Heart left ventricle (tissue), 16 donors: Measurements from ENCODE around the gene SERPINA12. TPM values are rescaled to one million over a fixed set of nuclear protein-coding genes. Genes with fewer than 3 reads are reported as not detected.

Experiments used
- ATAC-seq, 4 donors: fragments of 200-7000 bp; cut with Tn5 transposase; one replicate each; pipeline ENCODE4 v1.9.1; 2020 to 2022; ENCODE audit warnings: moderate library complexity in 4 of 4, mild to moderate bottlenecking in 3 of 4, moderate number of reproducible peaks in 1 of 4
- DNase-seq, 5 donors: peaks; one replicate each; pipeline ENCODE4 v3.0.0-alpha.2; 2020
- H3K27ac ChIP-seq, 12 donors: fragments of 200-600 bp; sonication (generic) in 4 of 12; one replicate each; pipeline versions ENCODE4 v1.5.0 to v1.8.0; 2016 to 2022; ENCODE audit warnings: mild to moderate bottlenecking in 2 of 12
- H3K27me3 ChIP-seq, 9 donors: fragments of 200-600 bp; sonication (generic) in 2 of 9; one replicate each; pipeline versions ENCODE4 v1.5.1 to v1.8.0; 2016 to 2022; ENCODE audit warnings: mild to moderate bottlenecking in 3 of 9
- H3K36me3 ChIP-seq, 9 donors: fragments of 200-600 bp; sonication (generic) in 2 of 9; one replicate each; pipeline versions ENCODE4 v1.5.0 to v1.8.0; 2018 to 2022; ENCODE audit warnings: mild to moderate bottlenecking in 2 of 9
- H3K4me1 ChIP-seq, 12 donors: fragments of 200-600 bp; sonication (generic) in 4 of 12; one replicate each; pipeline versions ENCODE4 v1.5.0 to v1.8.0; 2016 to 2022; ENCODE audit warnings: mild to moderate bottlenecking in 3 of 12
- H3K4me3 ChIP-seq, 12 donors: fragments of 200-600 bp; sonication (generic) in 4 of 12; one replicate each; pipeline versions ENCODE4 v1.5.0 to v1.8.0; 2017 to 2022; ENCODE audit warnings: mild to moderate bottlenecking in 9 of 12, moderate library complexity in 4 of 12
- H3K9me3 ChIP-seq, 12 donors: fragments of 200-600 bp; sonication (generic) in 4 of 12; one replicate each; pipeline versions ENCODE4 v1.5.0 to v1.8.0; 2016 to 2022; ENCODE audit warnings: mild to moderate bottlenecking in 1 of 12
- POLR2A ChIP-seq, 2 donors: fragments of 450-650 bp; IDR thresholded peaks; one replicate each; pipeline ENCODE4 v1.6.1; 2017; ENCODE audit warnings: antibody characterized with exemption in 2 of 2, mild to moderate bottlenecking in 2 of 2, moderate library complexity in 2 of 2
- WGBS, 4 donors: extraction: QIAGEN DNeasy Blood & Tissue Kit in 2 of 4; methylation state at CpG; one replicate each; pipeline versions ENCODE4 v1.1.5 to v1.1.7; 2013 to 2018; 5-methylcytosine and 5-hydroxymethylcytosine counted together
- intact Hi-C, 10 donors: fragments of 100-400 bp; cut with DNase I; formaldehyde crosslinking; loops; one replicate each; pipeline versions ENCODE4 v1.11.1 to v1.14.2; 2022
- polyA plus RNA-seq, 2 donors: library from polyadenylated mRNA; stranded (reverse); fragments of 200-250 nt; gene quantifications; one replicate each; pipeline ENCODE4 v1.2.3, GENCODE V29; 2013
- total RNA-seq, 9 donors: library from RNA; depleted of rRNA in 2 of 9; stranded (reverse); fragments of >200 nt in 2 of 9; fragmentation: NEBNext Ultra II Directional in 3 of 9; extraction: Animal tissue kit (Norgen Biotek cat#: 25700) in 3 of 9; gene quantifications; one replicate each; pipeline versions ENCODE4 v1.1.0 to v1.2.4, GENCODE V29; 2016 to 2023
- TF ChIP-seq, protein P1 (sequence below), 12 donors: fragments of 200-600 bp; sonication (generic) in 4 of 12; IDR thresholded peaks; one replicate each; pipeline versions ENCODE4 v1.5.0 to v1.8.0; 2018 to 2022; ENCODE audit warnings: antibody characterized with exemption in 12 of 12, mild to moderate bottlenecking in 5 of 12
- donor health status: ischemic (EF 13 %, LVEDD 7.1; RV severe dilation, severe dysfunction).
- donor health status: healthy with polysubstance abuse.
- donor health status: DM: no; HTN: yes; CAD: no.
- donor health status: DM: no; HTN: no; CAD: no.
- donor health status: ischemic (EF 25% LVEDD 6.9; RV normal size, moderate dysfunction).
- donor health status: ischemic (EF 25% LVEDD 5.7; RV mildly dilated, moderate dysfunction).
- donor health status: healthy.
- donor health status: DM: yes; HTN: yes; CAD: no.
- donor health status: ischemic (EF 35%, LVEDD 5.7; RV mildly dilated, moderate dysfunction).
- donor health status: nonischemic (EF 11% LVEDD 7.7; RV severe dilation, severe dysfunction).
- donor health status: DM: yes; HTN: yes; CAD: no.
- donor health status: PGD.
- donor health status: ischemic (EF 29% LVEDD 5.4; RV normal size, mild dysfunction).
- donor health status: nonischemic (EF 23%, LVEDD 6.1; RV moderate dilation, normal function).

SERPINA12 gene
- total and polyA plus RNA-seq, 11 donors, result not detected

DNA sequence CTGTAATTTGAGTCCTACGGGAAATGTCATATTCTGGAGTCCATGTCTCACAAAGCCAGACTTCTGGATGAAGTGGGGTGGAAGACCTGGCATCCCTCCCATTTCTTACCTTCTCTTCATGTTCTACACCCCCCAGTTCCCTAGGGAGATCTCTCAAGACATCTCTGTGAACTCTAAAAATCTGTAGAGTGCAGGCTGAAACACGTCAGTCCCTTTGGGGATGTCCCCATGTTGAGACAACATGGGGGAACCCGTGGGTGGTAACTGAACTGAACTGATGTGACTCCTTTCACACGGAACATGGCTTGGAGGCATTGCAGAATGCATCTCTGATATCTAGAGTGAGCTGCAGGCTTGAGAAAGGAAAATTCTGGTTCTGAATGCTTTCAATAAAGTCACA lies 15.2 kb downstream of the SERPINA12 start:
- H3K4me1 ChIP-seq, result no peaks in the 10 kb centered on the region
- ATAC-seq (no peak), DNase-seq (no peak)
- no peaks in the 10 kb centered on the region for H3K36me3 ChIP-seq
- no peaks in the 10 kb centered on the region for H3K9me3 ChIP-seq
- H3K4me3 ChIP-seq, result no peak overlapping the region
- 54 to 71% (median 64%) methylated on average over 4 of the region's 4 CpGs for WGBS, 4 donors
- peaks cover 0 to 18% (median 4%) of the 10 kb centered on the region in 9 donors for H3K27me3 ChIP-seq
- intact Hi-C loops, result no loop called here
- H3K27ac ChIP-seq, result no peak overlapping the region
- no peak for TF ChIP-seq POLR2A (IDR thresholded peaks at IDR 0.05)
- TF ChIP-seq, protein P1, sequence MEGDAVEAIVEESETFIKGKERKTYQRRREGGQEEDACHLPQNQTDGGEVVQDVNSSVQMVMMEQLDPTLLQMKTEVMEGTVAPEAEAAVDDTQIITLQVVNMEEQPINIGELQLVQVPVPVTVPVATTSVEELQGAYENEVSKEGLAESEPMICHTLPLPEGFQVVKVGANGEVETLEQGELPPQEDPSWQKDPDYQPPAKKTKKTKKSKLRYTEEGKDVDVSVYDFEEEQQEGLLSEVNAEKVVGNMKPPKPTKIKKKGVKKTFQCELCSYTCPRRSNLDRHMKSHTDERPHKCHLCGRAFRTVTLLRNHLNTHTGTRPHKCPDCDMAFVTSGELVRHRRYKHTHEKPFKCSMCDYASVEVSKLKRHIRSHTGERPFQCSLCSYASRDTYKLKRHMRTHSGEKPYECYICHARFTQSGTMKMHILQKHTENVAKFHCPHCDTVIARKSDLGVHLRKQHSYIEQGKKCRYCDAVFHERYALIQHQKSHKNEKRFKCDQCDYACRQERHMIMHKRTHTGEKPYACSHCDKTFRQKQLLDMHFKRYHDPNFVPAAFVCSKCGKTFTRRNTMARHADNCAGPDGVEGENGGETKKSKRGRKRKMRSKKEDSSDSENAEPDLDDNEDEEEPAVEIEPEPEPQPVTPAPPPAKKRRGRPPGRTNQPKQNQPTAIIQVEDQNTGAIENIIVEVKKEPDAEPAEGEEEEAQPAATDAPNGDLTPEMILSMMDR (IDR thresholded peaks at IDR 0.05), result no peak

DNA sequence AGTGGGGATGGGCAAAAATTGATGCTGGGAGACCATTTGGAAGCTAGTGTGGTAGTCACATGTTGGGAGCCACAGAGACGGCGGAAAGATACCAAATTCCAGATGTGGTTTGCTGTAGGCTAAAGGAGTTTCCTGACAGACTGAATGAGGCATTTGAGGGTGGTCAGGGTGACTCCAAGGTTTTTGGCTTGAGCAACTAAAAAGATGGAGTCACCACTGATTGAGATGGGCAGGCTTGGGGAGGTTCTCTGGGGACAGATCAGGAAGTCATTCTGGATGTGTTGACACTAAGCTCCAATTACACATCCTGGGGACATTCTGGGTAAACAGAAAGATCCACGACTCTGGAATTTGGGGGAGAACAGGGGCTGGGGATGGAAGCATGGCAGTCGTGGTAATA lies 17.8 kb downstream of the SERPINA12 start:
- DNase-seq (no peak), ATAC-seq (no peak)
- intact Hi-C loops, result no loop called here
- H3K4me1 ChIP-seq, result peaks cover 0 to 3% (median under 1%) of the 10 kb centered on the region in 12 donors
- H3K4me3 ChIP-seq, result no peak overlapping the region
- H3K27me3 ChIP-seq, result peaks cover 0 to 33% (median 12%) of the 10 kb centered on the region in 9 donors
- H3K27ac ChIP-seq, result no peak overlapping the region
- no peaks in the 10 kb centered on the region for H3K36me3 ChIP-seq
- TF ChIP-seq, protein P1 (IDR thresholded peaks at IDR 0.05), result no peak
- TF ChIP-seq POLR2A (IDR thresholded peaks at IDR 0.05), result no peak
- WGBS, 4 donors, result 46 to 49% (median 47%) methylated on average over 4 of the region's 4 CpGs
- H3K9me3 ChIP-seq, result no peaks in the 10 kb centered on the region

DNA sequence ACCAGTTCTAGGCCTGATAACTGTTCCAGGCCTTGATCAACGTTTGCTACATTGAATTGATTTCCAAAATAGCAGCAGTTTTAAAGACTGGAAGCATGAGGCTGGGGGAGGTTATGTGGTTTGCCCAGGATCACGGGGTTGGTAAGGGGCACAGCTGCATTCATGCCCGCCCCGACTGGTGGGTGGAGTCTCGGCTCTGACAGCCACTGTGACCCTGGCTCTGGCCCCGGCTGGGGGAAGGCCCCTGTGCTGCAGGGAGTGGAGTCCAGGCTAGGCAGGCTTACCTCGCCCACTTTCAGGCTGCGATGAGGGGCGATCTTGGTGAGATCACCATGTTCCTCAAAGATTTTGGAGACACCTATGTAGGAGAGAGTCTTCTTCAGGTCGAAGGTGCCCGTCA lies 19.9 kb downstream of the SERPINA12 start:
- TF ChIP-seq, protein P1 (IDR thresholded peaks at IDR 0.05), result no peak
- no peak for TF ChIP-seq POLR2A (IDR thresholded peaks at IDR 0.05)
- intact Hi-C loops, result loop anchor here in 7 of 10 donors (5.0 to 10.0 kb wide), 7 partner anchors 62 to 455 kb away; no protein-coding TSS in a partner anchor
- Histone ChIP-seq H3K4me3 (no peak overlapping the region), H3K27ac (no peak overlapping the region), H3K36me3 (no peaks in the 10 kb centered on the region), H3K4me1 (peaks cover 0 to 9% (median 6%) of the 10 kb centered on the region in 12 donors), H3K9me3 (no peaks in the 10 kb centered on the region), H3K27me3 (peaks cover 0 to 40% (median 12%) of the 10 kb centered on the region in 9 donors)
- 63 to 71% (median 68%) methylated on average over 11 of the region's 11 CpGs for WGBS, 4 donors
- ATAC-seq (no peak), DNase-seq (no peak)

DNA sequence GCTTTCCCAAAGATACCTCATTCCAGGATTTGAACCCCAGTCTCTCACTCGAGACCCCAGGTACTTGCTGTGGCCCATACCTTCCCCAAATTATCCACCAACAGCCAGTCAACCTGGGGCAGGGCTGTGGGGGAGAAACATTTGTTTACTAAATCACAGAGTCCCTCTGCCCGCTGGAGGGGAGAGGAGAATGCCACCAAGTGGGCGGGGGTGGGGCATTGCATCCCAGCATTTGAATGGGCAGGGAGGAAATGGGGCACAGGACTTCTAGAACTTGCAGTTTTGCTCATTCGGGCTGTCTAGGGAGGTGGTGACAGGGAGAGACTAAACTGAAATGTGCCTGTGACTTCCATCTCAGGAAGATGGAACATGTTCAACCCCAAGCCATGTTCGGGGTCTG lies 22.4 kb downstream of the SERPINA12 start:
- 23 to 40% (median 30%) methylated on average over 4 to 5 of the region's 5 CpGs for WGBS, 4 donors
- no peak overlapping the region for H3K4me3 ChIP-seq
- DNase-seq, result no peak
- H3K27ac ChIP-seq, result no peak overlapping the region
- peaks cover 0 to 40% (median 12%) of the 10 kb centered on the region in 9 donors for H3K27me3 ChIP-seq
- H3K36me3 ChIP-seq, result no peaks in the 10 kb centered on the region
- H3K9me3 ChIP-seq, result no peaks in the 10 kb centered on the region
- TF ChIP-seq, protein P1 (IDR thresholded peaks at IDR 0.05), result no peak
- no peak for TF ChIP-seq POLR2A (IDR thresholded peaks at IDR 0.05)
- no peak for ATAC-seq
- peaks cover 0 to 9% (median 6%) of the 10 kb centered on the region in 12 donors for H3K4me1 ChIP-seq
- intact Hi-C loops, result loop anchor here in 7 of 10 donors (1.0 to 10.0 kb wide), 8 partner anchors 60 to 452 kb away; no protein-coding TSS in a partner anchor
